Stimulated activated CD8-positive, alpha-beta memory T cell treated with anti-CD3 and anti-CD28 coated beads, Interleukin-7, amount 100 ng/mL, for 4 hours (primary cell): ENCODE results near the gene TMEM238.
"Not testable (repeated sequence)": the region's sequence is repeated elsewhere in the genome, so short reads cannot be mapped to it uniquely, and the experiment has no call there.

Experiments used
- DNase-seq, 2 donors: peaks; one replicate each; pipeline ENCODE4 v3.0.0-alpha.2; 2020; ENCODE audit warnings: low read depth in 2 of 2

Gene TMEM238

DNA sequence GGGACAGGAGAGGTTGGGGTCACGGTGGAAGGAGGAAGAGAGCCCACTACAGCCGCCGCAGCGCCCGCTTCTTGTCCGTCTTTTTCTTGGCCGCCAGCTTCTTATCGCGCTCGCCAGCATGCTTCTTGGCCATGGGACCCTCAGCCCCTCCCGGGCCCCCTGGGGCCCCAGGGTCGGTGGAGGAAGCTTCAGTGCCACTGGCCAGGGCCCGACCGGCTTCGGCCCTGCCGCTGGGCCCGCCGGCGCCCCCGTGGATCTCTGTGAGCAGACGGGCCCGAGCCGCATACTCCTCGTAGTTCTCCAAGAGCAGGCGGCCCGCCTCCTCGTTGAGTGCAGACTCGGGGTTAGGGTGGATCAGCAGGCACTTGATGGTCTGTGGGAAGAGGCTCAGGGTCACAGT, 17.3 kb upstream of the TMEM238 start:
- not testable (repeated sequence) for DNase-seq

DNA sequence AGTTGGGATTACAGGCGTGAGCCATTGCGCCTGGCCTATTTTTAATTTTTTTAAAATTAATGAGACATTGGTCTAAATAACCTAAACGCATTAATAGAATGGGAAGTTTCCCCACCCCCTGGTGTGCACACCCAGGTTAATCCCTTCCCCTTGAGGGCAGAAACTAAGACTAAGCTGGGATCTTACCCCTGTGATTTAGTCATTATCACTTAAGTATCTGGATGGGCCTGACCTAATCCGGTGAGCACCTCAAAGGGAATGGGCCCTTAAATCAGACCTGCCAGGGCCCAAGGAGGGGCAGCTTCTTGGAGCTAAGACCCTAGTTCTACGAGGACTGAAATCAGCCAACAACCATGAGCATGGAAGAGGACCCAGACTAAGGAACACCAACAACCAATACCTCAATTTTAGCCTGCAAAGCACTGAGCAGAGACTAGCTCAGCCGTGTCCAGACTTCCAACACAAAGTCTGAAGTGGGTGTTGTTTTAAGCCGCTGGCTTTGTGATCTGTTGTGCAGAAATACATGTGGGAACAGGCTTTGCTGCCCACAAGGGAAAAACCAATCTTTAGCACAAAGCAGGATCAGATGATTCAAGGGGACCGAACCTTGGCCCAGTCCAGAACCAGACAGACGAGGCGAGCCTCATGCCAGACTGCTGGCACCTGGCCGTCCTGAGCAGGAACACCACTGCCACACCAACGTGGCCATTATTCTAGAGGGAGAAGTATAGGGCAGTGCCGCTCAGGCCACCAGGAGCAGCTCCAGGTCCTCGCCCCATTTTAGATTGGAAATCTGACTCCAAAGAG, 16.4 kb upstream of the TMEM238 start:
- no peak for DNase-seq

DNA sequence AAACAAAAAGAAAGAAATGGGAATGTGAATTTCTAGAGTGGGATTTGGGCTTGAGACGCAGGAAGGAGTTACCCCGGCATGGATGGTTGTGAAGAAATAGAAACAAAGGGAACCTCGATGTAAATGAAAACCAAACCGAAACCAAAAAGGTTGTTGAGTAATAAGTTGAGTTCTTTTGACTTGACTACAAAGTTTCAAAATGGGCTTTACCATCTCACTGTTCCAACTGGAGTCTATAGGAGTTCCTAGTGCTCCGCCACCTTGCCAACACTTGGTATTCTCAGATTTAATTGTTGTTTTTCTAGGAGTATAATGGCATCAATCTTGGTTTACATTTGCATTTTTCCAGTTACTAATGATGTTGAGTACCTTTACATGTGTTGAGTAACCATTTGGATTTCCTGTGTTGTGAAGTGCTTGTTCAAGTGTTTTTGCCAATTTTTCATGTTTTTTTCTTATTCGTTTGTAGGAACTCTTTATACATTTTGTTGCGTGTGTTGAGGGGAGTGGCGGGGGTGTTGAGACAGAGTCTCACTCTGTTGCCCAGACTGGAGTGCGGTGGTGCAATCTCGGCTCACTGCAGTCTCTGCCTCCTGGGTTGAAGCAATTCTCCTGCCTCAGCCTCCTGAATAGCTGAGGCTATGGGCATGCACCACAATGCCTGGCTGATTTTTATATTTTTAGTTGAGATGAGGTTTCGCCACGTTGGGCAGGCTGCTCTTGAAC, 14.3 kb upstream of the TMEM238 start:
- DNase-seq, result no peak

DNA sequence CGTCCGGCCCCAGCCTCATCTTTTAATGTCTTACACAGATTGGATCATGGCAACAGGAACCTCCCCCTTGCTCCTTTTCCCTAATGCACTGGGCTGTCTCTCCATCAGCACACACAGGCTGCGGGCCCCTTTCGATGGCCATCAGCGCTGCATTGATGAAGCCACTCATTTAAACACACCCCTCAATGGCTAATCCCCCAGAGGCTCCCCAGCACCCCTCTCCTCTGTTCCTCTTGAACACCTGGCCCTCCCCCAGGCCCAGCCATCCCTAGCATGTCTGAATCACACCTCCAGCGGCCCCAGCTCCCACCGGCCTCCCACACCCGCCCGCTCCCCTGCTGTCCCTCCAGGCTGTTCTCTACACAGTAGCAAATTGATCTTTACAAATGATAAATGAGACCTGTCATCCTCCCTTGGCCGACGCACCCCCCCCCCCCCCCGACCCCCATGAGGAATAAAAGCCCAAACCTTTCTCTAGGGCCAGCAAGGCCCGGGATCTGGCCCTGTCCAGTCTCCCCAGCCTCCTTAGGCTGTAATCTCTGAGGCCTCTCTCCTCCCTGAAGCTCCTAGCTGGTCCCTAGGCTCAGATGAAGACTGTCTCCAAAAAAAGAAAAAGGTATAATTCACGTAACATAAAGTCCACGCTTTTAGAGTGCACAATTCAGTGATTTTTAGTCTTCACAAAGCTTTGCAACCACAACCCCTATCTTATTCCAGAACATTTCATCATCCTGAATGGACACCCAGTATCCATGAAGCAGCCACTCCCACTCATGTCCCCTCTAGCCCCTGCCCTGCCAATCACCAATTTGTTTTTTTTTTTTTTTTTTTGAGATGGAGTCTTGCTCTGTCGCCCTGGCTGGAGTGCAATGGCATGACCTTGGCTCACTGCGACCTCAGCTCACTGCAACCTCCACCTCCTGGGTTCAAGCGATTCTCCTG, 9.0 kb upstream of the TMEM238 start:
- DNase-seq, result no peak

DNA sequence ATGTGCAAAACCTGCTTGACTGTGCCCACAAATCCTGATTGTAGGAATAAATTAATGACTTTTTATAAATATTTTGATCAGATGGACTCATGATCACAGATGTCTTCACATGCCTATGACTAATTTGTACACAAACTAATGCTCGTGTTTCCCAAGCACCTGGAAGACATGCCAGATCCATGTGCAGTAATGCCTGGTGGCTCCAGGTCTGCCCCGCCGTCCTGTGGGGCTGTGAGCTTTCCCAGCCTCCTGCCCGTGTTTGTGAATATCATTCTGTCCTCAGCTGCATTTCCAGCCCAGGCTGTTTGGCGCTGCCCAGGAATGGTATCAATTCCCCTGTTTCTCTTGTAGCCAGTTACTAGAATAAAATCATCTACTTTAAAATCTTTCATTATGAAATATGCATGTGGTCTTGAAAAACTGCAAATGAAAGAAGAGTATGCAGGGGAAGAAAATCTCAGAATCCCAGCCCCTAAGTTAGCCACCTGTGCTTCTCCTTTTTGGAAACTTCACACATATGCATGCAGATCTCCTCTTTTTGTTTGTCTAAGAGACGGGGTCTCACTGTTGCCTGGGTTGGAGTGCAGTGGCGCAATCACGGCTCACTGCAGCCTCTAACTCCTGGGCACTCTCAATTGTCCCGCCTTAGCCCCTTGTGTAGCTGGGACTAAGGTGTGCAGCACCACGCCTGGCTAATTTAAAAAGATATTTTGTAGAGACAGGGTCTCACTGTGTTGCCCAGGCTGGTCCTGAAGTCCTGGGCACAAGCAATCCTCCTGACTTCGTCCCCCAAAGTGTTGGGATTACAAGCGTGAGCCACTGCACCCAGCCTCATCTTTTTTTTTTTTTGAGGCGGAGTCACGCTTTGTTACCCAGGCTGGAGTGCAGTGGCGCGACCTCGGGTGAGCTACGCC, 7.9 kb upstream of the TMEM238 start:
- DNase-seq, result no peak

DNA sequence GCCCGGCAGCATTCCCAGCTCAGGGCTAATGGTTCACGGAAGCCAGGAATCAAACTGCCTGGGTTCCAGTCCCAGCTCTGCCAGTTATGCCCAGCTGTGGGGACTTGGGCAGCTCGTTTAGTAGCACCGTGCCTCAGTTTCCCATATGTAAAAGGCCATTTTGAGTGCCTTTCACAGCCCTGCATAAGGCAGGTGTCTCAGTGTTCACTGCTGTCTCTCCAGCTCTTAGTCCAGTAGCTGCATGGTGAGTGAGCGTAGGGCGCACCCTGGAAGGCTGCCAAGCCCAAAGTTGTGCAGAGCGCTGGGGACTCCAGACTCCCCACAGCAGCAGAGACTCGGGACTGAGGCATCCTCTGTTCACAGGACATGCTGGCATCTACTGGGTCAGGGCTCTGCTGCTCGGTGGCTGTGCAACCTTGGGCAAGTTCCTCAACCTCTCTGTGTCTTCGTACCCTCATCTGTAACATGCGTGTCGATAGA, 7.1 kb upstream of the TMEM238 start:
- no peak for DNase-seq

DNA sequence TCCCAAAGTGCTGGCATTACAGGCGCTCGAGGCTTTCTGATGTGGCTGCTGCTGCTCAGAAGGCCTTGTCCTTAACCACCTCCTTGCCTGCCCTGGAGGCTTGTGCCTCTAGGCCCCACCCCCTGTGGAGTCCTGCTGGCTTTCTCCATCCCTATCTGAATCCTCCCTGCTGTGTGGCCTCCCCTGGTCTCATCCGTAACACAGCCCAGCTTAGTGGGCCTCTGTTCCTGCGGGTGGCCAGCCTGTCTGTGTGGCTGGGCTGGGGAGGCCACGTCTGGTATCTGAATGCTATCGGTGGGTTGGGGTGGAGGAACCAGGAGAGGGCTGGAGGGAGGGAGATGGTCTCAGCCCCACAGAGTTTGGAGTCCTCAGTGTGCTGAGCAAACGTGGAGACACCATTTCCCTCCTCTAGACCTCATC, 6.4 kb upstream of the TMEM238 start:
- DNase-seq, result no peak

DNA sequence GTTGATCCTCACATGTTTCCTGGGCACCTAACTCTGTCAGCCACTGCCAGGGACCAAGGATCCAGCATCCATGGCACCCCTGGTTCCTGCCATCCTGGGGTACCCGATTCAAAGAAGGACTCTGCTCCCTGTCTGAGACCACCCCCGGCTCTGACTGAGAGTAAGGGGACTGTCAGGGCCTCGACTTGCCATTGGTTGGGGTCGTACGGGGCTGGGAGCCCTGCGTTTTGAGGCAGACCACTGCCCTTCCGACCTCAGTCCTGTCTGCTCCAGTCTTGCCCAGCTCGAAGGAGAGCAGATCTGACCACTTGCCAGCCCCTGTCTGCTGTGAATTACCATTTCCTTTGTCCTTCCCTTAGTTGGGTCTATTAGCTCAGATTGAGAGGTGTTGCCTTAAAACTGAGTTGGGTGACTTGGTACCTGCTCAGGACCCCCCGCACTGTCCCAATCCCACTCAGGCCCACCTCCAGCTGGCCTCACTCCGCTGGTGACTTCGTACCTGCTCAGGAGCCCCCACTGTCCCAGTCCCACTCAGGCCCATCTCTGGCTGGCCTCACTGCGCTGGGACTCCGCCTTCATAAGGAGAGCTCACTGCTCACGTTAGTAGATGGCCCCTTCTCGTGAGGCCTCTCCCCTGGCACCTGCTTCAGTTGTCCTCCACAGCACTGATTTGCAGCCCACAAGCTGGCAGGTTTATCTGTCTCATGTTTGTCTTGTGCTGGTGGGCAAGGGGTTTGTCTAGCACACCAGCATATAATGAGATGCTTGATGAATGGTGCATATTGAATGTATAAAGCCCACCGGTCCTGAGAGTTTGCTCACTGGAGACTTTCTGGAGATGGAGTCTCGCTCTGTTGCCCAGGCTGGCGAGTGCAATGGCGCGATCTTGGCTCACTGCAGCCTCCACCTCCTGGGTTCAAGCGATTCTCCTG, 5.6 kb upstream of the TMEM238 start:
- DNase-seq, result no peak

DNA sequence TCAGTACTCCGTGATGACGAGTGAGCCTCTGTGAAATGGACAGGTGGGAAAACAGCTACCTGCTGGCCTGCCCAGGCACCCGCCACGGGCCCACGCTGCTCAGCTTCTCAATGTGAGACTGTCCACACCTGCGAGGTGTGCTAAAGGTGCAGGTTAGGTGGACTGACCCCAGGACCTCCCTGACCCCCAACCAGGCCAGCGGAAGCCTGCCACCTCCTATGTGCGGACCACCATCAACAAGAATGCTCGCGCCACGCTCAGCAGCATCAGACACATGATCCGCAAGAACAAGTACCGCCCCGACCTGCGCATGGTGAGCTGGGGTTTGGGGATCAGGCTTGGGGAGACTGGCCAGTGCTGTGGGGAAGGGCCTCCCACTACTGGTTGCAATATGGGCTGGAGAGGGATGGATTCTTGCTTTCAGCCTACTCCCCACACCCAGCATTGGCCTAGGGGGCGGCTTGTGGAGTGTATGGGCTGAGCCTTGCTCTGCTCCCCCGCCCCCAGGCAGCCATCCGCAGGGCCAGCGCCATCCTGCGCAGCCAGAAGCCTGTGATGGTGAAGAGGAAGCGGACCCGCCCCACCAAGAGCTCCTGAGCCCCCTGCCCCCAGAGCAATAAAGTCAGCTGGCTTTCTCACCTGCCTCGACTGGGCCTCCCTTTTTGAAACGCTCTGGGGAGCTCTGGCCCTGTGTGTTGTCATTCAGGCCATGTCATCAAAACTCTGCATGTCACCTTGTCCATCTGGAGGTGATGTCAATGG, 3.8 kb upstream of the TMEM238 start:
- DNase-seq, result no peak

DNA sequence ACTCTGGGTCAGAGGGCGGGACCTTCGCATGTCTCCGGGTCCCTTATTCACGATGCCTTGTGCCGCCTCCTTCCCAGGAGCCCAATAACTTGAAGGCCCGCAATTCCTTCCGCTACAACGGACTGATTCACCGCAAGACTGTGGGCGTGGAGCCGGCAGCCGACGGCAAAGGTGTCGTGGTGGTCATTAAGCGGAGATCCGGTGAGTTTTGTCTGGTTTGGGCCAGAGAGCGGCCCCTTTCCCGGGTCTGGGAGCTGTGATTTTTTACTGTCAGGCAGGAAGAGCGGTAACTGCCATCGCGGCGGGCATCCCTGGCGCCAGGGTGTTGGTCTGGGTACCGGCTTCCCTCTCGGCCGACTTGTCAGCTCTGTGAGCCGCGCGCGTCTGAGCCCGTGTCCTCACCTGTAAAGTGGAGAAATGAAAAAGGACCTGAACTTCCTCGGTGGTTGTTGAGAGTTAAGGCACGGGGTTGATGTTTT, 2.4 kb upstream of the TMEM238 start:
- peak in 1 of 2 donors; percentile 8 for DNase-seq

DNA sequence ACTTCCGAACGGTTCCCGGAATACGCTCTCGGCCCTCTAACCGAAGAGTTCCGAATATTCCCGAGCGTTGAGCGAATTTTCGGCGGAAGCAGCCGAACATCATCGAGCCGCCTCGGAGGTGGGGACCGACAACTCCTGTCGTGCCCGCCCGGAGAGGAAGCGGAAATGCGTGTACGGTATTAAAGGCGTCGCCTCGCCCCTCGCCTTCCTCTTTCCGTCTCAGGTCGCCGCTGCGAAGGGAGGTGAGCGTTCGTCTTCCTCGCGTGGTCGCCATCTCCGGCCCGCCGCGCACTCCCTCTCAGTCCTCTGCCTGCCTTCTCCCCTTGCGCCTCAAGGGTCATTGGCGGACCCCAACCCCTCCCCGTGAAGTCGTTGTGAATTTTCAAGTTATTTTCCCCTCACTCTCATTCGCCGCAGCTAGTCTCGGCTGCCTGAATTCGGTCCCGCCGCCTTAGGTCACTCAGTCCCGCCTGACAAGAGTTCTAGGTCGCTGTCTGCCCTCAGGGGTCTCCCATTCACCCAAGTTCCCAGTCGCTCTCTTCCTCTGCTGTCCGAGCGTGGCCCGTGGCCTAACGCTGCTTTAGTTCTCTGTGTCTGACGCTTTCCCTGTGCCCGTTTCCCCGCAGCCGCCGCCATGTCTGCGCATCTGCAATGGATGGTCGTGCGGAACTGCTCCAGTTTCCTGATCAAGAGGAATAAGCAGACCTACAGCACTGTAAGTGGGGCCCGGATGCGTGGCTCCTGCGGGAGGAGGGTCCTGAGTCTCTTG, 1.8 kb upstream of the TMEM238 start, which contains the start of gene RPL28:
Gene RPL28, plus strand, starts transcription at position 209 of the 769 bp plus-strand sequence. Its CDS starts 426 bp downstream, at position 635.
- DNase-seq, result peak; percentile 95 to 97

DNA sequence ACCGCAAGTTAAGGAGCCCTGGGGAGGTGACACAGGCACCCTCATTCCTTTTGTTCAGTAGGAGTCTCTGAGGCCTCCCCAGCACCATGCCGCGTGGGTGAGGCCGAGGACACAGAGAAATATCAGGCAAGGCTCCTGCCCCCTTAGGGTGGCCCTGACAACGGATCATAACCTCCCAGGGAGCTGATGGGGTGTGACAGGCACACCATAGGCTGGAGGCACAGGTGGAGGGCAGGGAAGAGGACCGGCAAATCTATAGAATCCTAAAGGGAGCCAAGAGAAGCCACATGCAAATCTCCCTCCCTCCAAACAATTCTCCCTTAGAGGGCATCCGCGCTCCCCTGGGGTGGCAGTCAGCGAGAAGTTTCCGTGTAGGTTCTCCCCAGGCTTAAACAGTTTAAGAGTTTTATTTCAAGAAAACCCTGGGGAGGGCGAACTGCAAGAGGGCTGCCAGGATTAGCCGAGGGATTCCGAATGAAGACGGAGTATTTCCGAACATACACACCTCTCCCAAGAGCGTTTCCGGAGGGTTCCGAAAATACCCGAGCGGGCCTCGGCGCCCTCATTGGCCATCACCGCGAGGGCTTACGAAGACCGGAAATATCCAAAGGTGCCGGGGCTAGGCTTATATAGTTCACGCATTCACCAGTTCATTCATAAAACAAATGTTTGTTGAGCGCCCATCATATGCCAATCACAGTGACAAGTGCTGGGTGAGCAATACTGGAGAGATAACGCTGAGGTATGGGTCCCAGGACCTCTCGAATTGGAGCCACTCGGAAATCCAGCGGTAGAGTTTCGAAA, 1.0 kb upstream of the TMEM238 start:
- peak; percentile 86 to 90 for DNase-seq

DNA sequence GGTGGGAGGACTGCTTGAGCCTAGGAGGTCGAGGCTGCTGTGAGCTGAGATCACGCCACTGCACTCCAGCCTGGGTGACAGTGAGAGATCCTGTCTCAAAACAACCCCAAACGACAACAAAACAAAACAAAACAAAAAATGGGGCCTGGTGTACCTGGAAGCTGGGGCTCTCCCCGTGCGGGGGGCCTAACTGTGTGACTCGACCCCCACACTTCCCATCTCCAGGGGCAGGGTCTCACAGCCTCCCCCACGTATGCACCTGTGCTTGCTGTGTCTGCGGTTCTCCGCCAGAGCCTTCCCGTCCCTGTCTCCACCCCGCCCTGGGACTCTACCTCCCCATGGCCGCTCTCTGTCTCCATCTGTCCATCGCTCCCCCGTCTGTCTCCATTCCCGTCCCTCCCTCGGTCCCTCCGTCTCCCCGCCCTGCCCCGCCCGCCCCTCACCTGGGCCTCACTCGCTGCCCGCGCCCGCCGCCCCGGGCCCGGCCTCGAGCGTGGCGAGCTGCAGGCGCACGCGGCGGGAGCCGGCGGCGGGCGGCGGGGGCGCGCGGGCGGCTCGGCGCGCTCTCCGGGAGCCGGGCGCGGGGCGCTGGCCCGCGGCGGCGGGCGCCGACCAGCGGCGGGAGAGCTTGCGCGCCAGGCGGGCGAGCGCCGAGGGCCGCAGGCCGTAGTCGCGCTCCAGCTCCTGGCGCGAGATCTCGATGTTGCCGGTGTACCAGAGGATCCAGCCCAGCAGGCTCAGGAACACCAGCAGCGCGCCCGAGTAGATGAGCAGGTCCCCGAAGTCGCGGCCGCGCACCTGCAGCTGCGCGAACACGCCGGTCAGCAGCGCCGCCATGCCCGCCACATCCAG, 587 bp downstream of the TMEM238 start:
- peak in 1 of 2 donors; percentile 27 for DNase-seq

DNA sequence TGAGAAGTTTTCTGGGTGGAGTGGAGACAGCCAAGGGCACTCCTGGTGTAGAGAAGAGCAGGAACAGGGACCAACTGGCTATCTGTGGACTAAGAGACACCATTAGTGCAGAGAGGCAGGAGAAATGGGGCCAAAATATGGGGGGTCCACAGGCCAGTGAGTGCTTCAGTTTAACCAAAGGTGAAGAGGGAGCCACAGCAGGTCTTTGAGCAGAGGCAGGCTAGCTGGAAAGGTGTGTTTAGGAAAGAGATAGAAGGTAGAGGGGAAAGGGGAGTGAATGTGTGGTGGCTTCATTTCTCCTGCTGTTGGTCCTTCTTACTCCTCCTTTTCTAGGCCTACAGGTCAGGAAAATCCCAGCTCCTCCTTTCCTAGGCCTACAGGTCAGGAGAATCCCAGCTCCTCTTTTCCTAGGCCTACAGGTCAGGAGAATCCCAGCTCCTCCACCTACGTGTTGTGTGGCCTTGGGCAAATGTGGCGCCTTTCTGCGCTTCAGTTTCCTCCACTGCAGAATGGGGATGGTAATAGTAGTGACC, 1.5 kb downstream of the TMEM238 start:
- no peak for DNase-seq

DNA sequence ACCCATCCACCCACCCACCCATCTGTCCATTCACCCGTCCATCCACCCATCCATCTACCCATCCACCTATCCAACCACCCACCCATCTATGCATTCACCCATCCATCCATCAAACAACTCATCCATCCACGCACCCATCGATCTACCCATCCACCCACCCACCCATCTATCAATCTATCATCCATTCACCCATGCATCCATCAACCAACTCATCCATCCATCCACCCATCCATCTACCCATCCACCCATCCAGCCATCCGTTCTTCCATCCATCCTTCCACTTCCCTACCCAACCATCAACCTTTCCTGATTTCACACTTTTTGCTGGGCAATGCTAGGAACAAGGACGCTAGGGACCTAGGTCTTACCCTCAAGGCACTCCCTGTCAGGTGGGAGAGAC, 2.1 kb downstream of the TMEM238 start:
- DNase-seq, result no peak

DNA sequence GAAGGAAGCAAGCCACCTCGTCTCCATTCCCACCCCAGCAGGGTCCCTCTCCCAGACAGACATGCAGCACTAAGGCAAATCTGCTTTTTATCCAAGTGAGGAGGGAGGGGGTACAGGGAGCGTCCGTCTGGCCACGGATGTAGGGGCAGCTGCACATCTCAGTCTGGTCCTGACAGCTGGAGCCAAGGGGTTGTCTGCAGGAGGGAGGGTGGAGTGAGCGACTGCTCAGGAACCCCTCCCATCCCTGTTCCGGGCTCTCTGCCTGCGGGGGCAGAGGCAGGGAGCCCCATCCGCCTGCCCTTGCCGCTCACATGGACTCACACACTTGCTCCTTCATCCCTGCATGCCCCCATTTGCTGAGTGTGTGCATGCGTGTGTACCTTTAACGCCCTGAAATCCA, 4.9 kb downstream of the TMEM238 start:
- no peak for DNase-seq
